Body of pancreas (tissue), 4 donors: ENCODE data around the gene FBXO8.

Experiments used
- POLR2A ChIP-seq, 3 donors: fragments of 450-650 bp; IDR thresholded peaks; one replicate each; pipeline ENCODE4 v1.6.1; 2016; ENCODE audit warnings: antibody characterized with exemption in 3 of 3, mild to moderate bottlenecking in 2 of 3
- TF ChIP-seq, protein P1 (sequence below), 7 experiments: fragments of 450-650 bp in 4 of 7; fragments of 200-600 bp in 3 of 7; sonication (generic) in 3 of 7; IDR thresholded peaks; one replicate each; pipeline ENCODE4 v1.5.1; 2016 to 2019; ENCODE audit warnings: antibody characterized with exemption in 7 of 7

- TF ChIP-seq, protein P1, sequence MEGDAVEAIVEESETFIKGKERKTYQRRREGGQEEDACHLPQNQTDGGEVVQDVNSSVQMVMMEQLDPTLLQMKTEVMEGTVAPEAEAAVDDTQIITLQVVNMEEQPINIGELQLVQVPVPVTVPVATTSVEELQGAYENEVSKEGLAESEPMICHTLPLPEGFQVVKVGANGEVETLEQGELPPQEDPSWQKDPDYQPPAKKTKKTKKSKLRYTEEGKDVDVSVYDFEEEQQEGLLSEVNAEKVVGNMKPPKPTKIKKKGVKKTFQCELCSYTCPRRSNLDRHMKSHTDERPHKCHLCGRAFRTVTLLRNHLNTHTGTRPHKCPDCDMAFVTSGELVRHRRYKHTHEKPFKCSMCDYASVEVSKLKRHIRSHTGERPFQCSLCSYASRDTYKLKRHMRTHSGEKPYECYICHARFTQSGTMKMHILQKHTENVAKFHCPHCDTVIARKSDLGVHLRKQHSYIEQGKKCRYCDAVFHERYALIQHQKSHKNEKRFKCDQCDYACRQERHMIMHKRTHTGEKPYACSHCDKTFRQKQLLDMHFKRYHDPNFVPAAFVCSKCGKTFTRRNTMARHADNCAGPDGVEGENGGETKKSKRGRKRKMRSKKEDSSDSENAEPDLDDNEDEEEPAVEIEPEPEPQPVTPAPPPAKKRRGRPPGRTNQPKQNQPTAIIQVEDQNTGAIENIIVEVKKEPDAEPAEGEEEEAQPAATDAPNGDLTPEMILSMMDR (IDR thresholded peaks at IDR 0.05): no peak
- no peak for TF ChIP-seq POLR2A (IDR thresholded peaks at IDR 0.05)
These were observed 81.6 kb downstream of the FBXO8 start for GRCh38 chr4:174201871-174202270.
